Measurements from ENCODE around the gene SH2D3A.
"Not testable (repeated sequence)": the region's sequence is repeated elsewhere in the genome, so short reads cannot be mapped to it uniquely, and the experiment has no call there.

The SH2D3A gene

GRCh38 chr19:6765738-6766356 lies 1.4 kb downstream of the SH2D3A start:
- DNase-seq, result no peak
- in situ Hi-C loops (cut with MboI; ENCODE audit: low pct_unique_long_range_greater_than_20kb, low sequenced_read_pairs), result no loop called here

- in situ Hi-C loops (cut with MboI; ENCODE audit: low pct_unique_long_range_greater_than_20kb, low sequenced_read_pairs); DNase-seq: not testable (repeated sequence)
Observed at GRCh38 chr19:6762253-6762797, 4.9 kb downstream of the SH2D3A start.

GRCh38 chr19:6761053-6761676 lies 6.1 kb downstream of the SH2D3A start:
- peak; percentile 19 for DNase-seq
- in situ Hi-C loops (cut with MboI; ENCODE audit: low pct_unique_long_range_greater_than_20kb, low sequenced_read_pairs), result no loop called here

- in situ Hi-C loops (cut with MboI; ENCODE audit: low pct_unique_long_range_greater_than_20kb, low sequenced_read_pairs), result no loop called here
- DNase-seq, result no peak
Observed at GRCh38 chr19:6760606-6761005, 6.6 kb downstream of the SH2D3A start.

GRCh38 chr19:6754653-6755463 lies 12.4 kb downstream of the SH2D3A start:
- in situ Hi-C loops (cut with MboI; ENCODE audit: low pct_unique_long_range_greater_than_20kb, low sequenced_read_pairs), result no loop called here
- no peak for DNase-seq

GRCh38 chr19:6754136-6754535 lies 13.1 kb downstream of the SH2D3A start:
- in situ Hi-C loops (cut with MboI; ENCODE audit: low pct_unique_long_range_greater_than_20kb, low sequenced_read_pairs), result no loop called here

GRCh38 chr19:6753178-6754031 lies 13.8 kb downstream of the SH2D3A start:
- in situ Hi-C loops (cut with MboI; ENCODE audit: low pct_unique_long_range_greater_than_20kb, low sequenced_read_pairs), result no loop called here
- DNase-seq, result peak; percentile 94

More at GRCh38 chr19:6754136-6754535, 13.1 kb downstream of the SH2D3A start:
- no peak for DNase-seq

- in situ Hi-C loops (cut with MboI; ENCODE audit: low pct_unique_long_range_greater_than_20kb, low sequenced_read_pairs), result no loop called here
- no peak for DNase-seq
Observed at GRCh38 chr19:6752256-6753177, 14.7 kb downstream of the SH2D3A start.

- in situ Hi-C loops (cut with MboI; ENCODE audit: low pct_unique_long_range_greater_than_20kb, low sequenced_read_pairs), result no loop called here
- no peak for DNase-seq
Observed at GRCh38 chr19:6751189-6751588, 16.0 kb downstream of the SH2D3A start.

GRCh38 chr19:6750062-6750461 lies 17.2 kb downstream of the SH2D3A start:
- in situ Hi-C loops (cut with MboI; ENCODE audit: low pct_unique_long_range_greater_than_20kb, low sequenced_read_pairs), result no loop called here
- DNase-seq, result no peak

GRCh38 chr19:6748543-6748942 lies 18.7 kb downstream of the SH2D3A start:
- DNase-seq; in situ Hi-C loops (cut with MboI; ENCODE audit: low pct_unique_long_range_greater_than_20kb, low sequenced_read_pairs): not testable (repeated sequence)

- in situ Hi-C loops (cut with MboI; ENCODE audit: low pct_unique_long_range_greater_than_20kb, low sequenced_read_pairs), result no loop called here
- no peak for DNase-seq
Observed at GRCh38 chr19:6745965-6746364, 21.3 kb downstream of the SH2D3A start.

- no peak for DNase-seq
- in situ Hi-C loops (cut with MboI; ENCODE audit: low pct_unique_long_range_greater_than_20kb, low sequenced_read_pairs), result no loop called here
Observed at GRCh38 chr19:6744381-6745301, 22.6 kb downstream of the SH2D3A start.

GRCh38 chr19:6743714-6744380 lies 23.4 kb downstream of the SH2D3A start:
- DNase-seq, result no peak
- in situ Hi-C loops (cut with MboI; ENCODE audit: low pct_unique_long_range_greater_than_20kb, low sequenced_read_pairs), result no loop called here

- no peak for DNase-seq
- in situ Hi-C loops (cut with MboI; ENCODE audit: low pct_unique_long_range_greater_than_20kb, low sequenced_read_pairs), result no loop called here
Observed at GRCh38 chr19:6743066-6743465, 24.2 kb downstream of the SH2D3A start.

GRCh38 chr19:6740589-6741343 lies 26.5 kb downstream of the SH2D3A start:
- in situ Hi-C loops (cut with MboI; ENCODE audit: low pct_unique_long_range_greater_than_20kb, low sequenced_read_pairs), result no loop called here
- DNase-seq, result no peak
